ENCODE results near the gene CHRM4.

Gene CHRM4

GRCh38 chr11:46367244-46367915 lies 24.2 kb downstream of the CHRM4 start:
- DNase-seq (ENCODE audit: low read depth in 2 of 2), result no peak

GRCh38 chr11:46366661-46367161 lies 24.9 kb downstream of the CHRM4 start:
- DNase-seq (ENCODE audit: low read depth in 2 of 2), result no peak

GRCh38 chr11:46366260-46366659 lies 25.3 kb downstream of the CHRM4 start:
- no peak for DNase-seq (ENCODE audit: low read depth in 2 of 2)

- DNase-seq (ENCODE audit: low read depth in 2 of 2), result no peak
Measured at GRCh38 chr11:46364791-46365190, 26.8 kb downstream of the CHRM4 start.

GRCh38 chr11:46364056-46364455 lies 27.5 kb downstream of the CHRM4 start:
- DNase-seq (ENCODE audit: low read depth in 2 of 2), result no peak

GRCh38 chr11:46363455-46364005 lies 28.0 kb downstream of the CHRM4 start:
- no peak for DNase-seq (ENCODE audit: low read depth in 2 of 2)

- no peak for DNase-seq (ENCODE audit: low read depth in 2 of 2)
Measured at GRCh38 chr11:46363031-46363407, 28.6 kb downstream of the CHRM4 start.

GRCh38 chr11:46362156-46363030 lies 29.2 kb downstream of the CHRM4 start:
- DNase-seq (ENCODE audit: low read depth in 2 of 2), result no peak

- no peak for DNase-seq (ENCODE audit: low read depth in 2 of 2)
Measured at GRCh38 chr11:46361283-46362155, 30.1 kb downstream of the CHRM4 start.

GRCh38 chr11:46360878-46361277 lies 30.7 kb downstream of the CHRM4 start:
- DNase-seq (ENCODE audit: low read depth in 2 of 2), result no peak

- DNase-seq (ENCODE audit: low read depth in 2 of 2), result no peak
Measured at GRCh38 chr11:46359953-46360352, 31.6 kb downstream of the CHRM4 start.

- no peak for DNase-seq (ENCODE audit: low read depth in 2 of 2)
Measured at GRCh38 chr11:46357483-46357936, 34.1 kb downstream of the CHRM4 start.

GRCh38 chr11:46356924-46357482 lies 34.6 kb downstream of the CHRM4 start:
- no peak for DNase-seq (ENCODE audit: low read depth in 2 of 2)

GRCh38 chr11:46353698-46354097 lies 37.9 kb downstream of the CHRM4 start:
- DNase-seq (ENCODE audit: low read depth in 2 of 2), result no peak

- no peak for DNase-seq (ENCODE audit: low read depth in 2 of 2)
Measured at GRCh38 chr11:46352063-46352841, 39.3 kb downstream of the CHRM4 start.

- no peak for DNase-seq (ENCODE audit: low read depth in 2 of 2)
Measured at GRCh38 chr11:46351606-46352005, 40.0 kb downstream of the CHRM4 start.

GRCh38 chr11:46351148-46351547 lies 40.4 kb downstream of the CHRM4 start:
- no peak for DNase-seq (ENCODE audit: low read depth in 2 of 2)

GRCh38 chr11:46350695-46351094 lies 40.9 kb downstream of the CHRM4 start:
- no peak for DNase-seq (ENCODE audit: low read depth in 2 of 2)

GRCh38 chr11:46348566-46349401 lies 42.8 kb downstream of the CHRM4 start:
- DNase-seq (ENCODE audit: low read depth in 2 of 2), result no peak

Data from fibroblast of skin of left quadriceps (primary cell).